ENCODE measurements around the gene SERPINA5.

- TF ChIP-seq, protein P1, sequence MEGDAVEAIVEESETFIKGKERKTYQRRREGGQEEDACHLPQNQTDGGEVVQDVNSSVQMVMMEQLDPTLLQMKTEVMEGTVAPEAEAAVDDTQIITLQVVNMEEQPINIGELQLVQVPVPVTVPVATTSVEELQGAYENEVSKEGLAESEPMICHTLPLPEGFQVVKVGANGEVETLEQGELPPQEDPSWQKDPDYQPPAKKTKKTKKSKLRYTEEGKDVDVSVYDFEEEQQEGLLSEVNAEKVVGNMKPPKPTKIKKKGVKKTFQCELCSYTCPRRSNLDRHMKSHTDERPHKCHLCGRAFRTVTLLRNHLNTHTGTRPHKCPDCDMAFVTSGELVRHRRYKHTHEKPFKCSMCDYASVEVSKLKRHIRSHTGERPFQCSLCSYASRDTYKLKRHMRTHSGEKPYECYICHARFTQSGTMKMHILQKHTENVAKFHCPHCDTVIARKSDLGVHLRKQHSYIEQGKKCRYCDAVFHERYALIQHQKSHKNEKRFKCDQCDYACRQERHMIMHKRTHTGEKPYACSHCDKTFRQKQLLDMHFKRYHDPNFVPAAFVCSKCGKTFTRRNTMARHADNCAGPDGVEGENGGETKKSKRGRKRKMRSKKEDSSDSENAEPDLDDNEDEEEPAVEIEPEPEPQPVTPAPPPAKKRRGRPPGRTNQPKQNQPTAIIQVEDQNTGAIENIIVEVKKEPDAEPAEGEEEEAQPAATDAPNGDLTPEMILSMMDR (IDR thresholded peaks at IDR 0.05; ENCODE audit: poor library complexity, severe bottlenecking): no peak
- TF ChIP-seq EP300 (conservative IDR thresholded peaks at IDR 0.05; ENCODE audit: poor library complexity, severe bottlenecking): no peak
- TF ChIP-seq SMC3 (conservative IDR thresholded peaks at IDR 0.05; ENCODE audit: poor library complexity): no peak
Observed at GRCh38 chr14:94557327-94557726, 23.9 kb upstream of the SERPINA5 start.
